Activated naive CD4-positive, alpha-beta T cell treated with Interleukin-2 at 50 U/mL for 16 hours (primary cell): Measurements from ENCODE around the gene CACNA1E.

ENCODE experiments used
- DNase-seq: peaks from one replicate; pipeline ENCODE4 v3.0.0-alpha.2; 2020

The CACNA1E gene

DNA sequence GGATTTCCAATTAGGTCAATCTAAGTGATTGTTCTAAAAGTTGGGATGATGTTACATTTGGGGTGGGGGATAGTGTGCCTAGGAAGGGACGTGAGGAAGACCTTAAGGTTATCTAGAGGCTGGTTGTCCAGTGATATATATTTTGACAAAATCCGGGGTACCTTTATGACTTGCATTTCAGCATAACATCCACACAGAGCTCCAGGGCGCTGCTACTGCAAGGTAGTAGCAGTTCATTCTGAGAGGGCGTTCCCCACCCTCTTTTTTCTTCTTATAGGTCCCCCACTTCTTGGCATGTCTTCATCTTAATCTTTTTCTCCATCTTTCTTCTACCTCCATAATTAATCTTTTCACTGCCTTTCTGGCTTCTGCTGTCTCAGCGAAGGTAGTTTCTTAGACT, 161.9 kb downstream of the CACNA1E start:
- no peak for DNase-seq

- no peak for DNase-seq
These were observed 163.4 kb downstream of the CACNA1E start for GRCh38 chr1:181646710-181647109.

GRCh38 chr1:181647314-181648035, 164.2 kb downstream of the CACNA1E start:
- DNase-seq = no peak

GRCh38 chr1:181651276-181651675, 168.0 kb downstream of the CACNA1E start:
- no peak for DNase-seq

DNA sequence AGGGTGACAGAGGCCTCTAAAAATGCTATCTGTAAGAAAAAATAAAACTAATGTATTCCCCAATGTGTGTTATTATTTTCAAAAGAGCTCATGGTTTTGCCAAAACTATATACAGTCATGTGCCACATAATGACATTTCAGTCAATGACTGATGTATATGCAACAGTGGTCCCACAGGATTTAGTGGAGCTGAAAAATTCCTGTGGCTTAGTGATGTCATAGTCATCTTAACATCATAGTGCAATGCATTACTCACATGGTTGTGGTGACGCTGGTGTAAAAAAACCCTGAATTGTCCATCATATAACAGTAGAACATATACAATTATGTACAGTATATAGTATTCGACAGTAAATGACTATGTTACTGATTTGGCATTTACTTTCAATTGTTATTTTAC, 172.4 kb downstream of the CACNA1E start:
- DNase-seq = no peak

DNA sequence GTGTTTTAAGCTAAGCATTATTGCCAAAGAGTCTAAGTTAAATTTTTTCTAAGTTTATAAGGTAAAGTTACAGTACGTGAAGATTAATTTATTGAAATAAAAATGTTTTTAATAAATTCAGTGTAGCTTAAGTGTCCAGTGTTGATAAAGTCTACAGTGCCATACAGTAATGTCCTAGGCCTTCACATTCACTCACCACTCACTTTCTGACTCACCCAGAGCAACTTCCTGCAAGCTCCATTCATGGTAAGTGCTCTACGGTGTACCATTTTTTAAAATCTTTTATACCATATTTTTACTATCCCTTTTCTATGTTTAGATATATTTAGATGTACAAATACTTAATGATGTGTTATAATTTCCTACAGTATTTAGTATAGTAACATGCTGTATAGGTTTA, 173.2 kb downstream of the CACNA1E start:
- DNase-seq = no peak

- DNase-seq = no peak
These were observed 175.3 kb downstream of the CACNA1E start for GRCh38 chr1:181658581-181658980.

DNA sequence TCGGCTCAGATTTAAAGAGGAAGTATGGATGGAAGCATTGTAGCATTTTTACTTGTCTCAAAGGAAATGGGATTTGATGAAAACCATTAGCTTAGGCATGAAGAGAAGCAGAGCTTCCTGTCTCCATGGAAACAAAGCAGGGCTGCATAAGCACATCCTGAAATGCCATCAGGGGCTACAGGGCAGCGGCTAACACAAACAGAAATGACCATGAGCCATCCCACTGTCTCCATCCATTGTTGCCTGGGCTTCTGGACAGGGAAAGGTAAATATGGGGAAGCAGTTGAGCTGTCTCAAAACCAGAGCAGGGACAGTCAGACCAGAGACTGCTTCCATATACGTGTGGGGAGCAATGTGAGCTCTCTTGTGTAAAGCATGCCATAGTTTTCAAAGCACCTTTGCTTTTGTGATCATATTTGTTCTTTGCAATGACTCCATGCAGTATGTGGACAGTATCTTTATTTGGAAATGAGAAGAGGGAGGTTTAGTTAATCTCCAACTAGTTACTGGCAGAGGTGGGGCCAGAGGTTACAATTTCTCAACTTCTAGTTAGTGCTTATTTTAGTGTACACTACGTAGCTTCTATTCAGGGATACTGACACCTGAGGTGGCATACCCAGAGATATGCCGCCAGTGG, 176.1 kb downstream of the CACNA1E start:
- no peak for DNase-seq

- no peak for DNase-seq
These were observed 177.3 kb downstream of the CACNA1E start for GRCh38 chr1:181660621-181661020.

GRCh38 chr1:181661569-181661968, 178.3 kb downstream of the CACNA1E start:
- DNase-seq = no peak

GRCh38 chr1:181662606-181663005, 179.3 kb downstream of the CACNA1E start:
- DNase-seq = no peak

DNA sequence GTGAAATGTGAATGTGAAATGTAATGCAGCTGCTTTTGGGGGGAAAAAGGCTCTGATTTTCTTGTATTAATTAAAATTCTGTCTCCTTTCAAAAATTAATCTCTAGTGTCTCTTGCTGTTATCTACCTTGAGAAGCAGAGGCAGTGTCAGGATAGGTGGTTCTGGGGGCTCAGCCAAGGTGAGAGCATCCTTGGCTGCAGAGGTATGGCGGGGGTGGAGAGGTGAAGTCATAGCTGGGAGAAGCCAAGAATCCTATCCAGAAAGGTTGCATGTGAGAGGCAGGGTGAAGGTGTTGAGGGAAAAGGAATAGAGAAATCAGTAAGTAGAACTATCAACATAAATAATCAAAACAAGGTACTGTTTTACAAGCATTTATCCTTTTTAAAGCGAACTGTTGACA, 181.2 kb downstream of the CACNA1E start:
- DNase-seq = no peak

- no peak for DNase-seq
These were observed 185.9 kb downstream of the CACNA1E start for GRCh38 chr1:181669246-181669645.

DNA sequence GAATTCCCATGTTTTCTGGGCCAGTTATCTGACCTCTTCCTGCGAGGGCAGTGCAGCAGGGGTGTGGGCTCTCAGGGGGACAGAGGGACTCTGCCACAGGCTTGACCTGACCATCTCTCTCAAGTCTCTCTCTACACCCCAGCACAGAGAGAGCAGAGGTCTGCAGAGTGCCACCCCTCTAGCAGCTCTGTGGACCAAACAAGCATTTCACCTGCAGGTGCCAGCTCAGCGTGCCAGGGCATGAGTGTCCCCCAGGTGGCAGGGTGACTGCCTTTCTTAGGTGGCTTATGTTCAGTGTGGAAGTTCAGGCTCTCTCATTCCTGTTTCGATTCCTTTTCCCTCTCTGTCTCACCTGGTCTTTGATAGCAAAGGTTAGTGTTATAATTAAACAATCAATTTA, 191.3 kb downstream of the CACNA1E start:
- DNase-seq = no peak

DNA sequence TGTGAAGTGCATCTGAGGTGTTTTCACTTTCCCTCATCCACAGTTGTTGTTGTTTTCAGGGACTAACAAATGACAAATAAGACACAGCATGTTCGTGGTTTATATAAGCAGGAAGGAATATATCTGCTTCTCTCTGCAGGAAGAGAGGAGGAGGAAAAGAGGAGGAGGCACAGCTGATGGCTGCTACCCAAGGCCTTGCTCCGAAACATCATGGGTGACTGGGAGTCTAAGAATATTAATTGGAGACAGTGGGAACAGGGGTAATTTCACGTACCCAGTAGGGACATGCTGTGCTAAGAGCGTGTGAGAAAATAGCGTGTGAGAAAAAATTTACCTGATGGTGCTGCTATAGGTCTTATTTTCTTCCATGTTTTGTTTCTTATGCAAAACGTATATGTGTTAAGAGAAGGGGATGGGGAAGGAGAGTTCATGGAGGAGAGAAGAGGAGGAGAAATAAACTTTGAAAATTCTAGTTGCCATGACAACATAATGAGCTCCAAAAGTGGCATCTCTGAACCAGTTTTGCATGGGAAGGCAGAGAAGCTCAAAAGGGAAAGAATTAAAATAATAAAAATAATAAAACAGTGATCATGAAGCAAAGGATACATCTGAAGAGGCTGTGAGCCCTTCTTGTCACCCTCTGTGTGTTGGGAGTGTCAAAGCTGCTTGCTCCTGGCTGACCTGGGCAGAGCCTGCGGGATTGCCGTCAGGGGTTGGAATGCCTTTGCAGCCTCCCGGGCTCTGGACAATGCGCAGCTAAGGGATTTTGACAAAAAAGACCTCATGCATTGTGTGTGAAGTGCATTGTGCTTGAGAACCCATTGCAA, 192.0 kb downstream of the CACNA1E start:
- DNase-seq = no peak

- DNase-seq = no peak
These were observed 192.5 kb downstream of the CACNA1E start for GRCh38 chr1:181675918-181676190.

- DNase-seq = no peak
These were observed 193.0 kb downstream of the CACNA1E start for GRCh38 chr1:181676269-181676668.

DNA sequence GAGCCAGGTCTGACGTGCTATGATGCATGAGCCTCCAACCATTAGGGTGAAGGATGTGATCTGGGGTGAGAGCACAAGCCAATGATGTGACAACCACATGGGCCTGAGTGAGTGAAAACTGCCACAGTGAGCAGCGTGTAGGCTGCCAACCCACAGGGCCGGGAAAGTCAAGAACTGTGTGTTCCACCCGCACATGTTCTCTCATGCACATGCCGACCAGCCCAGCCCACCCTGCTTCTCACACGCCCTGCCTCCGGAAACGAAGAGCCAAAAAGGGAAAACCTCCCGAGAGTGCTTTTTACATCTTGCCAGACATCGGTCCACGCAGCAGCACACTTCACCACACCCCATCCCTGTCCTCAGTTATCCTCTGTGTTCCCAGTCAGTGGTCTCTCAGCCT, 197.0 kb downstream of the CACNA1E start:
- DNase-seq = no peak

GRCh38 chr1:181680871-181681270, 197.6 kb downstream of the CACNA1E start:
- no peak for DNase-seq

- DNase-seq = no peak
These were observed 201.9 kb downstream of the CACNA1E start for GRCh38 chr1:181685211-181685610.

- DNase-seq = no peak
These were observed 218.6 kb downstream of the CACNA1E start for GRCh38 chr1:181701891-181702290.

DNA sequence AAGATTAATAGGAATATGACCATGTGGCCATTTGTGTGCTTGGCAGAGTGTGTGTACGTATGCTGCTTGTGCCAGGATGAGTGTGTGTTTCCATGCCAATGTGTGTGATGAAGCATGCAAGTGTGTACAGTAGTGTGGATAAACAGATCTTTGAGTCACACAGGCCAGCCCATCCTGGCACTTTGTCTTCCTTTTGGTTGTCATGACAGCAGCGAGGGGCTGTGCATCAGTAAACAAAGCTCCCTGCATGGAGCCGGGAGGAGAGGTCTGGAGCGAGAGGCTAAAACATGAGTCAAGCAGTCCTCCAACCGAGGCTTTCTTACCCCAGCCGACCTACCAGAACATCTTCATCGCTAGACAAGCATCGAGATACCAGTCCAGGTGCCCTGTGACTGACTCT, 221.2 kb downstream of the CACNA1E start:
- DNase-seq = no peak

DNA sequence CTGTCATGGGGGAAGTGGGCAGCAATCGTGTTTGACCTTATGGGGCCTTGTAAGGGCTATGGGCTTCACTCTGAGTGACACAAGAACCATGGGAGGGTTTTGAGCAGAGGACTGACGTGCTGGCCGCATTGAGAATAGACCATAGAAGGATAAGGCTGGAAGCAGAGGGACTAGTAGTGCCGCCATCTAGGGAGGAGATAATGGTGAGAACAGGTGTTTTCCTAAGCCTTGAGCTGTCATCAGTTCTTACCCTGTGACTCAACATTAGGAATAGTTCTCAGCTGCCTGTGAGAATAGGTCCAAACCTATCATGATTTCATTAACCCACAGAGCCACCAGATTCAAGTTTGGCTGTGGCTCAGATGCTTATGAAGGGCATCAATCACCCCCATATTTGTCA, 228.5 kb downstream of the CACNA1E start:
- no peak for DNase-seq

- no peak for DNase-seq
These were observed 229.4 kb downstream of the CACNA1E start for GRCh38 chr1:181712711-181713110.
